ENCODE data around the gene NEBL.

Gene NEBL

GRCh38 chr10:20898866-20899535, 1.9 kb upstream of the NEBL start:
- DNase-seq = no peak

GRCh38 chr10:20893297-20893696, 3.8 kb downstream of the NEBL start:
- DNase-seq = no peak

GRCh38 chr10:20892796-20893195, 4.3 kb downstream of the NEBL start:
- no peak for DNase-seq

GRCh38 chr10:20892011-20892585, 5.0 kb downstream of the NEBL start:
- no peak for DNase-seq

- DNase-seq = no peak
Measured at GRCh38 chr10:20891338-20891714, 5.8 kb downstream of the NEBL start.

GRCh38 chr10:20890491-20891337, 6.4 kb downstream of the NEBL start:
- no peak for DNase-seq

GRCh38 chr10:20890009-20890408, 7.1 kb downstream of the NEBL start:
- DNase-seq = peak; percentile 66

- DNase-seq = no peak
Measured at GRCh38 chr10:20888620-20889330, 8.3 kb downstream of the NEBL start.

- DNase-seq = no peak
Measured at GRCh38 chr10:20887706-20888555, 9.2 kb downstream of the NEBL start.

- peak; percentile 9 for DNase-seq
Measured at GRCh38 chr10:20885678-20886077, 11.4 kb downstream of the NEBL start.

GRCh38 chr10:20883552-20883951, 13.6 kb downstream of the NEBL start:
- no peak for DNase-seq

GRCh38 chr10:20882091-20882490, 15.0 kb downstream of the NEBL start:
- no peak for DNase-seq

- DNase-seq = peak; percentile 46
Measured at GRCh38 chr10:20879136-20879535, 18.0 kb downstream of the NEBL start.

GRCh38 chr10:20877986-20878983, 18.8 kb downstream of the NEBL start:
- DNase-seq = no peak

GRCh38 chr10:20877554-20877953, 19.6 kb downstream of the NEBL start:
- DNase-seq = no peak

GRCh38 chr10:20874261-20874660, 22.9 kb downstream of the NEBL start:
- DNase-seq = no peak

- DNase-seq = peak; percentile 79
Measured at GRCh38 chr10:20871970-20872369, 25.1 kb downstream of the NEBL start.

- DNase-seq = no peak
Measured at GRCh38 chr10:20870834-20871233, 26.3 kb downstream of the NEBL start.

GRCh38 chr10:20863008-20863407, 34.1 kb downstream of the NEBL start:
- no peak for DNase-seq

GRCh38 chr10:20858292-20859124, 38.6 kb downstream of the NEBL start:
- peak; percentile 4 for DNase-seq

Measured in COR-L47 (cell line).